ENCODE data around the gene LPXN. TPM values are rescaled to one million over a fixed set of nuclear protein-coding genes. Genes with fewer than 3 reads are reported as not detected.
"Not testable (repeated sequence)": the region's sequence is repeated elsewhere in the genome, so short reads cannot be mapped to it uniquely, and the experiment has no call there.

Gene LPXN
- total and polyA plus RNA-seq, 2 donors (not counting 3 experiments of a cell fraction or from before 2014, with no cell fraction given): 6.2 TPM

GRCh38 chr11:58573451-58574104 is 2.1 kb downstream of the LPXN start:
- POLR2A ChIA-PET: interaction anchor here (0.7 kb wide), 1 partner anchor 18 kb away, joined by 4 read pairs; no protein-coding TSS in a partner anchor
- intact Hi-C loops (cut with micrococcal nuclease): loop anchor here (10.0 kb wide), 1 partner anchor 1259 kb away; no protein-coding TSS in a partner anchor
- dilution Hi-C loops (cut with MboI; ENCODE audit: extremely low pct_ligation_motif_present, low sequenced_read_pairs): no loop called here

GRCh38 chr11:58572906-58573305 is 2.8 kb downstream of the LPXN start:
- H3K9ac ChIP-seq (replicated peaks; ENCODE audit: extremely low read depth, insufficient read depth, low read length); H2AFZ ChIP-seq (ENCODE audit: low read depth, low read length); H3K79me2 ChIP-seq (ENCODE audit: control insufficient read depth, insufficient read depth, low read length); FAIRE-seq; DNase-seq (ENCODE audit: low read depth, low spot score); dilution Hi-C loops (cut with MboI; ENCODE audit: extremely low pct_ligation_motif_present, low sequenced_read_pairs); H3K9me1 ChIP-seq (replicated peaks; ENCODE audit: control insufficient read depth, extremely low read depth, insufficient read depth, low read length); H3K36me3 ChIP-seq (ENCODE audit: control insufficient read depth in 2 of 2, extremely low read depth in 1 of 2, insufficient read depth in 2 of 2, low read length in 2 of 2); H3K27me3 ChIP-seq (ENCODE audit: control insufficient read depth in 2 of 2, insufficient read depth in 2 of 2, low read length in 2 of 2); BruUV-seq (replicated peaks); H3K9me3 ChIP-seq (replicated peaks; ENCODE audit: control insufficient read depth, insufficient read depth, low read length); H4K20me1 ChIP-seq (replicated peaks; ENCODE audit: control insufficient read depth, extremely low read depth, insufficient read depth, low read length); H3K4me3 ChIP-seq (replicated peaks in 1 of 3; ENCODE audit: insufficient read depth in 1 of 3, low read depth in 1 of 3, low read length in 3 of 3): not testable (repeated sequence)
- ChIA-PET CTCF (interaction anchor here (1.0 to 1.3 kb wide), 4 partner anchors 49 to 585 kb away, joined by 3 to 5 read pairs (median 3); no protein-coding TSS in a partner anchor), POLR2A (interaction anchor here (0.7 kb wide), 1 partner anchor 18 kb away, joined by 4 read pairs; no protein-coding TSS in a partner anchor)
- intact Hi-C loops (cut with micrococcal nuclease): loop anchor here (10.0 kb wide), 1 partner anchor 1258 kb away; no protein-coding TSS in a partner anchor
- H3K27ac ChIP-seq (ENCODE audit: insufficient read depth, low read depth, low read length): peak overlapping the region; percentile 76
- H3K4me1 ChIP-seq (ENCODE audit: control insufficient read depth, extremely low read depth, insufficient read depth, low read length): peaks cover 45% of the 10 kb centered on the region
- peak overlapping the region; percentile 78 for H3K4me2 ChIP-seq (ENCODE audit: insufficient read depth, low read length)

More at GRCh38 chr11:58573451-58574104, 2.1 kb downstream of the LPXN start:
- H3K27ac ChIP-seq (ENCODE audit: insufficient read depth, low read depth, low read length): peak overlapping the region; percentile 76
- H3K4me3 ChIP-seq (replicated peaks in 1 of 3; ENCODE audit: insufficient read depth in 1 of 3, low read depth in 1 of 3, low read length in 3 of 3): no peak overlapping the region
- no peaks in the 10 kb centered on the region for H3K9me3 ChIP-seq (replicated peaks; ENCODE audit: control insufficient read depth, insufficient read depth, low read length)
- CTCF ChIA-PET: interaction anchor here (1.0 to 1.3 kb wide), 4 partner anchors 50 to 584 kb away, joined by 3 to 5 read pairs (median 3); no protein-coding TSS in a partner anchor
- no peaks in the 10 kb centered on the region for H3K27me3 ChIP-seq (ENCODE audit: control insufficient read depth in 2 of 2, insufficient read depth in 2 of 2, low read length in 2 of 2)
- DNase-seq (ENCODE audit: low read depth, low spot score) (peak; percentile 74), FAIRE-seq (peak; percentile 69)
- TF ChIP-seq CTCF (IDR thresholded peaks at IDR 0.05; ENCODE audit: extremely low read depth in 1 of 2, insufficient read depth in 1 of 2, low read depth in 1 of 2, low read length in 2 of 2) (no peak), GATA2 (IDR thresholded peaks at IDR 0.05; ENCODE audit: insufficient read depth, insufficient read length, low read depth, low read length) (peak; percentile 32), POLR2A (IDR thresholded peaks at IDR 0.05; ENCODE audit: low read depth, low read length) (peak; percentile 31), JUN (IDR thresholded peaks at IDR 0.05; ENCODE audit: borderline replicate concordance, insufficient read depth, insufficient read length, low read depth) (peak; percentile 53), FOS (IDR thresholded peaks at IDR 0.05; ENCODE audit: borderline replicate concordance, insufficient read depth, low read length) (peak; percentile 88), MYC (IDR thresholded peaks at IDR 0.05; ENCODE audit: low read depth, low read length) (no peak), EZH2 (IDR thresholded peaks at IDR 0.05; ENCODE audit: borderline replicate concordance, low read depth, low read length, severe bottlenecking) (no peak), POLR2AphosphoS5 (IDR thresholded peaks at IDR 0.05; ENCODE audit: insufficient read depth, low read depth, low read length) (peak; percentile 43)
- peak overlapping the region; percentile 62 for H2AFZ ChIP-seq (ENCODE audit: low read depth, low read length)
- H4K20me1 ChIP-seq (replicated peaks; ENCODE audit: control insufficient read depth, extremely low read depth, insufficient read depth, low read length): no peaks in the 10 kb centered on the region
- H3K79me2 ChIP-seq (ENCODE audit: control insufficient read depth, insufficient read depth, low read length): no peaks in the 10 kb centered on the region
- H3K4me1 ChIP-seq (ENCODE audit: control insufficient read depth, extremely low read depth, insufficient read depth, low read length): peaks cover 45% of the 10 kb centered on the region
- peak overlapping the region; percentile 78 for H3K4me2 ChIP-seq (ENCODE audit: insufficient read depth, low read length)
- BruUV-seq (replicated peaks): no TSS peak
- H3K9me1 ChIP-seq (replicated peaks; ENCODE audit: control insufficient read depth, extremely low read depth, insufficient read depth, low read length): no peaks in the 10 kb centered on the region
- peak overlapping the region; percentile 38 for H3K9ac ChIP-seq (replicated peaks; ENCODE audit: extremely low read depth, insufficient read depth, low read length)
- no peaks in the 10 kb centered on the region for H3K36me3 ChIP-seq (ENCODE audit: control insufficient read depth in 2 of 2, extremely low read depth in 1 of 2, insufficient read depth in 2 of 2, low read length in 2 of 2)

Data from endothelial cell of umbilical vein (primary cell).